ENCODE data around the gene NAALADL2.

Gene NAALADL2

DNA sequence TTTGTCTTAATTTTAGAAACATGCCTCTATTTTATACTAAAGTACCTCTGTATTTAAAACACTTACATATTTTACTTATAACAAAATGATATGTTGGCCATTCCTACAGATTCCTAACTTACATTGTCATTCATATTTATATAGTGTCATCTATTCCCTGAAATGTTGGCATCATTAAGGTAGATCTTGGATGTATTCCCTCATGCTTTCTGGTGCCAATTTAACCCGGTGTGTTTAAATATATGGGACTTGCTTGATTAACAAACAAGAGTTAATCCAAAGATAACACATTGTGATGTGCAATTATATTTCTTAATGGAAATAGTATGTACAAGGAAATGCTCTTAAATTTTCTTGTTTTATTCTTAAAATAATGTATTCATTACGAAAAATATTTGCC is 352.3 kb downstream of the NAALADL2 start:
- DNase-seq (ENCODE audit: low spot score): no peak

DNA sequence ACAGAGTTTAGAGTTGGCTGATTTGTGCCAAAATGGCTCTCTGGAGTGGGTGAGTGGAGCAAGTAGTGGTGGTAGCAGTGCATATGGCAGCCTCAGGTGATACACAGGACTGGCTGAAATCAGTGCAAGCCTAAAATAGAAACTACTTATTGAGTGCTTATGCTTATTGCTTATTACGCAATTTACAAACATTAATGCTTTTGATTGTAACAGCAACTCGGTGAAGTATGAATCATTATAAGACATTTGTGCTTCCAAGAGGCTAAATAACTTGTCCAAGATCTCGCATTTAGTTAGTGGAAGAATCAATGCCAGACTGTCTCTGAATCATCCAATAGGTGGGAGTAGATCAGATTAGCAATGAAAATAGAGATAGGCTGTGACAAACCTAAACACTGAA is 353.8 kb downstream of the NAALADL2 start:
- DNase-seq (ENCODE audit: low spot score): no peak

DNA sequence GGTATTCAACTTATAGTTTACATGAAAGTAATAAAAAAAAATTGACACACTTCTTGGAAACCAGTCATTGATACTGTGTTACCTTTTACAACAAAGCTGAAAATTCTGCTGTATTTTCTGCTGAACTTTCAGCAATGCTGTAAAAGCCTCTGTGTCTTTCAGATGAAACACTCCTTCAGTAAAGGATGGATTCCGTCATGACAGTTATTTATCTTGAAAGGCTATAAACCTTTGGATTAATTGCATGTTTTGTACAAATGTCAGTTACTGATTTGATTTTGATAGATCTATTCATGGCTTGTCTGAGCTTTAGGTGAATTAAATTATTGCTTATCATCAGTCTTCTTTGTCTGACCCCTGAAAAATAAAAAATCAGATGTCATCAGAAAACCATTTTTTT is 355.1 kb downstream of the NAALADL2 start:
- DNase-seq (ENCODE audit: low spot score): no peak

DNA sequence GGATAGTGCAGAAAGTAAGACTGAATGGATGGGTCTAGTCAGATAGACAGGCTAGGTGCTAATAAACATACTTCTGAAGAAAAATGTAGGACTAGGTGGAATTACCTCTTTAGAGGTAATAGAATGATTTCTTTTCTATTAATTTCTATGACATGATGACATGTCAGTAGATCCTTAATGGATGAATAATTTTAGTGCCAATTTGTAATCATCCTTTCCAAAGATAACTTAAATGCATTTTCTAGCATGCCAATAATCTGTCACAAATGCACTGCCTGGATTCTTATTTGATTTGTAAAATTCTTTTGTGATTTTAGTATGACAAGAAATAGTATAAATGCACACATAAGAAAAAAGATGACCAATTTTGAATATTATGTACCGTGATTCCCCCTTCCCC is 356.7 kb downstream of the NAALADL2 start:
- DNase-seq (ENCODE audit: low spot score): no peak

DNA sequence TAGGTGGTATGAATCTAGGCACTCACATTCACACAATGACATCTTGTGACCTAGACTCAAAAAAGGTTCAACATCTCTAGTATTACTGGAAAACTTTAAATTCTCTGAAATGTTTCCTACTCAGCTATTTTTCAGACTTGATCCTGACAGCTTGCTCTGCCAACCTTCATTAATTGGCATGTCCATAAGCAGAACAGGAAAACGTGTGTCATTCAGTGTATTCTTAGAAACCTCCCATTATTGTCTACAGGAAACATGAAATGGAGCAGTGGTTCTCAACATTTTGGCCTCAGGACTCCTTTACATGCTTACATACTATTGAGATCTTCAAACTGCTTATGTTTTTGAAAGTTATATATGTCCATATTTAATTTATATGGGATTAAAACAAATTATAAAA is 363.2 kb downstream of the NAALADL2 start:
- DNase-seq (ENCODE audit: low spot score): peak; percentile 78

DNA sequence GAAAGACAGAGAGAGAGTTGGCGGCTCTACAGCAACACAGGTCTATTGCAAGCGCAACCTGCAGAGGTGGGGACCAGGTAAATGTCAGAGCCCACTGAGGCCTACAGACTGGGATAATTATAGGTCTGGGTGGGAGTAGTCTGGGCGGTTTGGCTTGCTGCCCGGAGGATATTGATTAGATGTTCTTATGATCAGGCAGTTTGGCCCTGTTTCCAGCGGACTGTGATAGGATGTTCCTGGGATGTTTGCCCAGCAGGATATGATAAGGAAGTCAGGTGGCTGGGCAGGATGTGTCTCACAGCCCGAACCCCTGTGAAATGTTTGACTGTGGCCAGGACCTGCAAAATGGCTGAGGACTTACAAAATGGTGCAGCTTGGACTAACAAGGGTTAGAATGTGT is 364.9 kb downstream of the NAALADL2 start:
- peak; percentile 38 for DNase-seq (ENCODE audit: low spot score)

GRCh38 chr3:175226444-175226843 is 367.3 kb downstream of the NAALADL2 start:
- no peak for DNase-seq (ENCODE audit: low spot score)

GRCh38 chr3:175227126-175227525 is 368.0 kb downstream of the NAALADL2 start:
- DNase-seq (ENCODE audit: low spot score): no peak

- no peak for DNase-seq (ENCODE audit: low spot score)
Observed at GRCh38 chr3:175233957-175234940, 375.1 kb downstream of the NAALADL2 start.

GRCh38 chr3:175238801-175239200 is 379.7 kb downstream of the NAALADL2 start:
- no peak for DNase-seq (ENCODE audit: low spot score)

GRCh38 chr3:175240921-175241320 is 381.8 kb downstream of the NAALADL2 start:
- no peak for DNase-seq (ENCODE audit: low spot score)

DNA sequence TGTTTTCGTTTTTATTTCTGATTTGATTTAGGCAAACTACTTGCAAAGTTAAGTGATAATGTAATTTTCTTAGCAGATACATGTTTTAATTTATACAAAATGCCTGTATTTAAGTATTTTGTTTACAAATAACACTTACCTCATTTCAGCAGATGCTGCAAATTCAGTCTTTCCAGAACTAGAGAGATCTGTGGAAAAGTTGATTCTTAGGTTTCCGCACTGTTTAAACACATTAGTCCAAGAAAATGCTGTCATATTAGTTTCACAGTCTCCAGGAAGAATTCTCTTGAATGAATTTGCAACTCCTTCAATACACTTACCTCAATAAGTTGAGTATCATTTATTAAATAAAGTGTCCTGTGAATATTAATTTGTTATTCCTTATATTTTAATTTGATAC is 383.1 kb downstream of the NAALADL2 start:
- DNase-seq (ENCODE audit: low spot score): no peak

GRCh38 chr3:175246234-175246633 is 387.1 kb downstream of the NAALADL2 start:
- DNase-seq (ENCODE audit: low spot score): no peak

DNA sequence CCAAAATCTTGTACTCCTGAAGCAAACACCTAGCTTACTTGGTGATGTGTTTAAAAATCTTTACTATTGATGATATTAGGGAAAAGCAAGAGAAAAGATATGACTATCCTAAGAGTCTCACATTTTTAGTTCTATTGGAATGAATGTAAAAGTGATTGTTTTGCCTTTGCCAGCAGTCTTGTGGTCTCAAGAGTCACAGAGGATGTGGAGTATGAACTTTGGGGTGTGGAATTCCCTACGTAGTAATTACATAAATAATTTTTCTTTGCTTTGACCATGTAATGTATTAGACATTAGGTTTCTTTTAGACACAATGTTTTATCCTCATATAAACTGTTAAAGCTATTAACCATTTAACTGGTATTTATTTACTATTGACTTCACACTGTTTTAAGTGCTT is 387.6 kb downstream of the NAALADL2 start:
- DNase-seq (ENCODE audit: low spot score): no peak

- no peak for DNase-seq (ENCODE audit: low spot score)
Observed at GRCh38 chr3:175247629-175248028, 388.5 kb downstream of the NAALADL2 start.

DNA sequence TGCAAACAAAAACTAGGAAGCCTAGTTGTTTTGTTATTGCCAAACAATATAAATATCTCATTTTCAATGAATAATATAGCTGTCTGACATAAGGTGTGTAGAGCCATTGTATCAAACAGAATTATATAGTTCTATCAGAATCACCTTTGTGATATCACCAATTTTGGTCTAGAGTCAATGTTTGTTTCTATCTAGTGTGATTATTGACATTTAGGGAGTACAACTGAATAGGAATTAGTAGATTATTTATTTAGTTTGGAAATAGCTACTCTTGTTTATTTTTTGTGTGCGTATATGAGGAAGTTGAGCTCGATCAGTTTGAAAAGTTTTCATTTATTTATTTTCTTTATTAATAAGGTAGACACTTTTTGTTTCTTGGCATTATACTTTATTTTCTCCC is 389.7 kb downstream of the NAALADL2 start:
- DNase-seq (ENCODE audit: low spot score): no peak

DNA sequence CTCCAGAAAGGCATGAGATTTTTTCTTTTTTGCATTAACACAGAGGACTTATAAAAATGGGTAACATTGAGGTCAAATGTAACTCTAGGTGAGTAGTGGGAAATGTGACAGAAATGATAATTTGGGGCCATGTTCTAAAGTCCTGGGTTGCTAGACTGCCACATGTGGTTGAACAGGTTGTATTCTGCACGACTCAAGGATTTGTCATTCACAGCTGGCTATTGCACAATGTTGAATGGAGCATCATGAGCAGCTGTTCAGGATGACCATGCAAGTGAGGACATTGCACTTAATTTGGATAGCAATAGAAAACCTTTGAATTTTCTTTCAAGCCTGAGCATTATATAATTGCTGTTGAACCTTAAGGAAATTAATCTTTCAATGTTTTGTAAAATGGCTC is 396.6 kb downstream of the NAALADL2 start:
- no peak for DNase-seq (ENCODE audit: low spot score)

DNA sequence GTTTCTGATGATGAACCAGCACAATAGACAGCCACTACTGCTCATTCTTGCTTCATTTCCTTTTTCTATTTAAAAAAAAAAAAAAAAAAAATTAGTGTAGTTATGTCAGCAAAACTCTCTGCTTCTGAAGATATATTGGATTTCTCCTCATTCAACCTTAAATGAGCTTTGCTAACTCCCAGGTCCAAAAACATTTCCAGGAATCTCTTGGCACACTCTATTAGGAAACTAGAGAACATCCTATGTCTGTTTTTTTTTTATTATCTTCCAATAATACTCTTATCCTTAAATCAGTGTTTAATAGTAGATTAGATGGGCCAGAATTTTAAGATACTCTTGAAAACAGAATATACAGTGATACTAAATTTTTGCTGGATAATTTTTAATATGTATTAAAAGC is 398.0 kb downstream of the NAALADL2 start:
- no peak for DNase-seq (ENCODE audit: low spot score)

DNA sequence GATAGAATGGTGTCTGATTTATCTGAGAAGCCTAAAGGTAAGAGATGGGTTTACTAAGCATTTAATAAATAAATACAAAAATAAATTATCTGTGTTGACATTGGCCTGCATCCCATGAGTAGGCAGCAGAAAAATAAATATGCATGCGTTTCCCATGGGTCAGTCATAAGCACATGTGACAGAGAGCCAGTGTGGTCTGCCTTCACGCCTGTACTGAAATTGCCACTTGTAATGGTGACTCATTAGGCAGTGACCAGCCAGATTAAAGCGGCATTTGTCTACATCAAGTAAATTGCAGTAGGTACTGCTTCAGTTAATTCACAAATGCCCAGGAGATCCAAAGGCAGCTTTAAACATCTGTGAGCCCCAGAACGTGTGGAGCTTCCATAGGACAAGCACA is 399.6 kb downstream of the NAALADL2 start:
- DNase-seq (ENCODE audit: low spot score): no peak

- no peak for DNase-seq (ENCODE audit: low spot score)
Observed at GRCh38 chr3:175260145-175260794, 401.1 kb downstream of the NAALADL2 start.

DNA sequence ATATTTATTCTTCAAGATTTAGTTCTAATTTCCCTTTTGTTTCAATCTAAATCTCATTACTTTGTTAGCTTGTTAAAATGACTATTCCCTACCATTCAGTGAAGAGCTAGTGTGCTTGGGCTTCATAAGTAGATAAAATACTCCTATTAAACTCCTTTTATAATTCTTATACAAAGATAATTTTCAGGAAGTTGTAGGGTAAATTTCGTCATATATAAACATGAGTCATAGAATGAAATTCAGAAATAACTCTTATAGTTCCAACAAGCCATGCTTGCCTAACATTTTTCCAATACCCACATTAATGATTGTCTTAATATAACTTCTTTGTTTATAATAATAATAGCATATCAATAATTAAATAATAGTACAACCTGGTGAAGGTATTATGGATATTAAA is 407.3 kb downstream of the NAALADL2 start:
- no peak for DNase-seq (ENCODE audit: low spot score)

GRCh38 chr3:175267121-175267531 is 408.0 kb downstream of the NAALADL2 start:
- DNase-seq (ENCODE audit: low spot score): no peak

GRCh38 chr3:175267561-175267960 is 408.4 kb downstream of the NAALADL2 start:
- DNase-seq (ENCODE audit: low spot score): no peak
